ENCODE results near the gene KDM4C.

KDM4C gene

GRCh38 chr9:7045361-7045760, 287.6 kb downstream of the KDM4C start:
- TF ChIP-seq, protein P1, sequence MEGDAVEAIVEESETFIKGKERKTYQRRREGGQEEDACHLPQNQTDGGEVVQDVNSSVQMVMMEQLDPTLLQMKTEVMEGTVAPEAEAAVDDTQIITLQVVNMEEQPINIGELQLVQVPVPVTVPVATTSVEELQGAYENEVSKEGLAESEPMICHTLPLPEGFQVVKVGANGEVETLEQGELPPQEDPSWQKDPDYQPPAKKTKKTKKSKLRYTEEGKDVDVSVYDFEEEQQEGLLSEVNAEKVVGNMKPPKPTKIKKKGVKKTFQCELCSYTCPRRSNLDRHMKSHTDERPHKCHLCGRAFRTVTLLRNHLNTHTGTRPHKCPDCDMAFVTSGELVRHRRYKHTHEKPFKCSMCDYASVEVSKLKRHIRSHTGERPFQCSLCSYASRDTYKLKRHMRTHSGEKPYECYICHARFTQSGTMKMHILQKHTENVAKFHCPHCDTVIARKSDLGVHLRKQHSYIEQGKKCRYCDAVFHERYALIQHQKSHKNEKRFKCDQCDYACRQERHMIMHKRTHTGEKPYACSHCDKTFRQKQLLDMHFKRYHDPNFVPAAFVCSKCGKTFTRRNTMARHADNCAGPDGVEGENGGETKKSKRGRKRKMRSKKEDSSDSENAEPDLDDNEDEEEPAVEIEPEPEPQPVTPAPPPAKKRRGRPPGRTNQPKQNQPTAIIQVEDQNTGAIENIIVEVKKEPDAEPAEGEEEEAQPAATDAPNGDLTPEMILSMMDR (IDR thresholded peaks at IDR 0.05; ENCODE audit: borderline replicate concordance, insufficient read depth, low read depth, low read length): no peak

GRCh38 chr9:7051711-7052110, 293.9 kb downstream of the KDM4C start:
- TF ChIP-seq, protein P1 (IDR thresholded peaks at IDR 0.05; ENCODE audit: borderline replicate concordance, insufficient read depth, low read depth, low read length): no peak
- H3K4me3 ChIP-seq (ENCODE audit: low read depth, low read length): no peak overlapping the region

More at GRCh38 chr9:7045361-7045760, 287.6 kb downstream of the KDM4C start:
- no peak overlapping the region for H3K4me3 ChIP-seq (ENCODE audit: low read depth, low read length)

GRCh38 chr9:7053903-7054302, 296.1 kb downstream of the KDM4C start:
- TF ChIP-seq, protein P1 (IDR thresholded peaks at IDR 0.05; ENCODE audit: borderline replicate concordance, insufficient read depth, low read depth, low read length): no peak
- no peak overlapping the region for H3K4me3 ChIP-seq (ENCODE audit: low read depth, low read length)

GRCh38 chr9:7055171-7055903, 297.6 kb downstream of the KDM4C start:
- TF ChIP-seq, protein P1 (IDR thresholded peaks at IDR 0.05; ENCODE audit: borderline replicate concordance, insufficient read depth, low read depth, low read length): no peak
- H3K4me3 ChIP-seq (ENCODE audit: low read depth, low read length): no peak overlapping the region

DNA sequence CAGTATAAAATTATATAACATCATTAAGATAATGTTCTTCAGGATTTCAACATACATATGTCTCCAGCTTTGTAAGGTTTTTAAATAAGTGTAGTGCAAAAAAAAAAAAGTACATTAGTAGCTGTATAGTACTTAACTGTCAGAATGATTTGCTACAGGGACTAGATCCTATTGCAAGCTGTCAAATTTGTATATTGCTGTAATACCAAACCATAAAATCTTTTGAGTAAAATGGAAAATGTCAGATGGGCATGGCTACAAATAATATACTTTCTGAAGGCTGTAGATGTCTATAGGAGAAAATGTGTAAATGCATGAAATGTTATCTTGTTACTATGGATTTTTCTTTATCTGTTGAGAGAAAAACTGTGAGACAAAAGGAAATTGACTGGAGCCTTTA, 298.5 kb downstream of the KDM4C start:
- no peak overlapping the region for H3K4me3 ChIP-seq (ENCODE audit: low read depth, low read length)
- TF ChIP-seq, protein P1 (IDR thresholded peaks at IDR 0.05; ENCODE audit: borderline replicate concordance, insufficient read depth, low read depth, low read length): no peak

- TF ChIP-seq, protein P1 (IDR thresholded peaks at IDR 0.05; ENCODE audit: borderline replicate concordance, insufficient read depth, low read depth, low read length): no peak
- H3K4me3 ChIP-seq (ENCODE audit: low read depth, low read length): no peak overlapping the region
Observed at GRCh38 chr9:7058473-7058872, 300.7 kb downstream of the KDM4C start.

- no peak overlapping the region for H3K4me3 ChIP-seq (ENCODE audit: low read depth, low read length)
- TF ChIP-seq, protein P1 (IDR thresholded peaks at IDR 0.05; ENCODE audit: borderline replicate concordance, insufficient read depth, low read depth, low read length): no peak
Observed at GRCh38 chr9:7067169-7067568, 309.4 kb downstream of the KDM4C start.
